PFSK-1 (cell line): ENCODE data around the gene CEP72.

ENCODE experiments used
- POLR2AphosphoS5 ChIP-seq: IDR thresholded peaks from 2 replicates; pipeline ENCODE4 v1.6.1; 2012; ENCODE audit warnings: low read depth, mild to moderate bottlenecking, control low read depth, low read length, moderate library complexity
- TAF1 ChIP-seq: IDR thresholded peaks from 2 replicates; pipeline ENCODE4 v1.6.1; 2012; ENCODE audit warnings: low read length, control low read depth, borderline replicate concordance; ENCODE audit not compliant: insufficient read depth

DNA sequence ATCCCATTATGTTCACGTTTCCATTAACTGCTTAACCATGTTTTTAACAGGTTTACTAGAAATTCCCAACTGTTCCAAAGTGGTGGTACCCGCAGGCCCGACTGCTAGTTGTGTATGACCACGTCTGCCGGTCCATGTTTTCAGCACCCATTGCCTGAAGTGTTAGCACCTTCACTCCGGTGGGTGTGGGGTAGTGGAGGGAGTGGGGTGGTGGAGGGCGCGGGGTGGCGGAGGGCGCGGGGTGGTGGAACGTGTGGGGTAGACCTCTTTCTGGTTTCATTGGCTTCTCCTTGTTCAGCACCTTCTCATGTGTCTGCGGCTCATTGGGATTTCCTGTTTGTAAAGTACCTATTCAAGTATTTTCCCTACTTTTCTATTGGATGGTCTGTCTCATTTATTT is 43.3 kb downstream of the CEP72 start:
- no peak for TF ChIP-seq POLR2AphosphoS5
- no peak for TF ChIP-seq TAF1
